Right hindlimb (tissue), 1 donor: ENCODE results near the gene GPR83.
"Not testable (repeated sequence)": the region's sequence is repeated elsewhere in the genome, so short reads cannot be mapped to it uniquely, and the experiment has no call there.

Experiments used
- DNase-seq: peaks from one replicate; pipeline ENCODE4 v3.0.0-alpha.2; 2018

The GPR83 gene

DNA sequence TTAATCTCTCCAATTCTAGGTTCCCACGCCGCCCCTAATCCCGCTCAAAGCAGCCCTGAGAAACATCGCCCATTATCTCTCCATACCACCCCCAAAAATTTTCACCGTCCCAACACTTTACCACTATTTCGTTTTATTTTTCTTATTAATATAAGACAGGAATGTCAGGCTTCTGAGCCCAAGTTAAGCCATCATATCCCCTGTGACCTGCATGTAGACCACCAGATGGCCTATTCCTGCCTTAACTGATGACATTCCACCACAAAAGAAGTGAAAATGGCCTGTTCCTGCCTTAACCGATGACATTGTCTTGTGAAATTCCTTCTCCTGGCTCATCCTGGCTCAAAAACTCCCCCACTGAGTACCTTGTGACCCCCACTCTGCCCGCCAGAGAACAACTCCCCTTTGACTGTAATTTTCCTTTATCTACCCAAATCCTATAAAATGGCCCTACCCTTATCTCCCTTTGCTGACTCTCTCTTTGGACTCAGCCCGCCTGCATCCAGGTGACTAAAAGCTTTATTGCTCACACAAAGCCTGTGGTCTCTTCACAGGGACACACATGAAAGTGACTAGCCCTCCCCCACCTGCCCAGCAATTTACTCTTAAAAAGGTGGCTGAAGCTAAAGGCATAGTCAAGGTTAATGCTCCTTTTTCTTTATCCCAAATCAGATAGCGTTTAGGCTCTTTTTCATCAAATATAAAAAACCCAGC lies 50.2 kb downstream of the GPR83 start:
- DNase-seq, result not testable (repeated sequence)

DNA sequence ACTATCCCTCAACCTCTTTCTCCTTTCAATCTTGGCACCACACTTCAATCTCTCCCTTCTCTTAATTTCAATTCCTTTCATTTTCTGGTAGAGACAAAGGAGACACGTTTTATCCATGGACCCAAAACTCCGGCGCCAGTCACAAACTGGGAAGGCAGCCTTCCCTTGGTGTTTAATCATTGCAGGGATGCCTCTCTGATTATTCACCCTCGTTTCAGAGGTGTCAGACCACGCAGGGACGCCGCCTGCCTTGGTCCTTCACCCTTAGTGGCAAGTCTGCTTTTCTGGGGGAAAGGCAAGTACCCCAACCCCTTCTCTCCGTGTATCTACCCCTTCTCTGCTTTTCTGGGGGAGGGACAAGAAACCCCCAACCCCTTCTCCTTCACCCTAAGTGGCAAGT lies 54.9 kb downstream of the GPR83 start:
- DNase-seq, result not testable (repeated sequence)

DNA sequence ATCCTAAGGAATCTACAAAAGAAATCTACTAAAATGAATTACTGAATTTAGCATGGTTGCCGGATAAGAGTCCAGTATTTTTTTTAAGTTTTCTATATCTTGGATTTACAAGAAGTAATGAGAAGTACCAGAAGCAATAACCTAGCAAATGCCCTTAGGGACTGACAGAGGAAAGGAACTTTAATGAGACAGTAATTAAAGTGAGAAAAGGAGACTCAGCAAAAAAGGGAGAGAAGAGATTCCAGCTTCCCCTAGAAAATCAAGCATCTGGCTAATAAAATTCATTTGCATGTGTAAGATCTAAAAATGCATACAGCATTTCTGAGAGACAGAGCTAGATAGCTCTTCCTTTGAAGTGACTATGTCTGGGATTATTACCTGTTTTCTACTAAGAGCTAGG lies 57.7 kb downstream of the GPR83 start:
- no peak for DNase-seq

DNA sequence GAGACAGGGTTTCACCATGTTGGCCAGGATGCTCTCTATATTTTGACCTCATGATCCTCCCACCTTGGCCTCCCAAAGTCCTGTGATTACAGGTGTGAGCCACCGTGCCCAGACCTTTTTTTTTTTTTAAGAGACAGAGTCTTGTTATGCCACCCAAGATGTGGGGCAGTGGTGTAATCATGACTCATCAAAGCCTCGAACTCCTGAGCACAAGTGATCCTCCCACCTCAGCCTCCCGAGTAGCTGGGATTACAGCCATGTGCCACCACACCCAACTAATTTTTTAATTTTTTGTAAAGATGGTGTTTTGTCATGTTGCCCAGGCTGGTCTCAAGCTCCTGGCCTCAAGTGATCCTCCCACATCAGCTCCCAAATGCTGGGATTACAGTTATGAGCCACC lies 59.0 kb downstream of the GPR83 start:
- no peak for DNase-seq

DNA sequence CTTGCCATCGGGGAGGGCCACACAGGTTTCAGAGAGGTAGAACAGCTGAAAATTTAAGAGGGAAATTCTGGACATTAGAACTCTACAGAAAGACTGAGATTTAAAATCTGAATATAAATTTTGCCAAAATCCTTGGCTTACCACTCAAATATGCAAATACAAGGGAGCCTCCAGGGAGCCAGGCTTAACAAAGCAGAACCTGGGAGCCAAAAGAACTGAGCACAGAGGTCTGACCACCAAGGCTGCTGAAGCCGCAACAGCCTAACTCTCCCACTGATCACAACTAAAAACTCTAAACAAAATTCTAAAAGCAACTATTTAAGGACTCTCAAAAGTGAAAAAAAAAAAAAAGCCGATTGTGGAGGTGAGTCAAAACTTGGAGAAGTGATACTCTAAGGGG lies 62.6 kb downstream of the GPR83 start:
- DNase-seq, result peak; percentile 20

DNA sequence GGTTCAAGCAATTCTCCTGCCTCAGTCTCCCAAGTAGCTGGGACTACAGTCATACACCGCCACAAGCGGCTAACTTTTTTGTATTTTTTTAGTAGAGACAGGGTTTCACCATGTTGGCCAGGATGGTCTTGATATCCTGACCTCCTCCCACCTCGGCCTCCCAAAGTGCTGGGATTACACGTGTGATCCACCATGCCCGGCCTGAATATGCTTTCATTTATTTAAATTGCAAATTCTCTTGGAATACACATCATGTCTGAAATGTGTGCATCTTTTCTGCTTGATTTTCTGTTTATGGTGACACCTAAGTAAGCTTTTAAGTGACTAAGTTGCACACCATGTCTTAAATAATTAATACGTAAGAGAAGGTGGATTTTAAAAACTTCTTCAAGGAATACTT lies 65.2 kb downstream of the GPR83 start:
- no peak for DNase-seq

DNA sequence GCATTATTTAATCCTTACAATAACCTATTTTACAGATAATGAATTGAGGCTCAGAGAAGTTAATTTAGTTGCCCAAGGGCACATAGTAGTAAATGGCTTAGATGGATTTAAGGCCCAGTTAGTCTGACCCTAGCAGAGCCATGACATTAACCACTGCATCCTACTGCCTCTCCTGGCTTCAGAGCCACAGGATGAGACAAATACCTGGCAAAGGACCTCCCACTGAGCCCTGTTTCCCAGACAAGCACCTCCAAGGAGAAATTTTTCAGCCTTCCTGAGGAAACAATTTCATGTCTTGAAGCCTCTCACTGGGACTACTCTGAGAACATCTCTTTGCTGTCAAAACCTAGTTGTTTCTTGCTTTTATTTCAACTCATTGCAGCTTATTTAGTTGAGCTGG lies 68.4 kb downstream of the GPR83 start:
- no peak for DNase-seq

DNA sequence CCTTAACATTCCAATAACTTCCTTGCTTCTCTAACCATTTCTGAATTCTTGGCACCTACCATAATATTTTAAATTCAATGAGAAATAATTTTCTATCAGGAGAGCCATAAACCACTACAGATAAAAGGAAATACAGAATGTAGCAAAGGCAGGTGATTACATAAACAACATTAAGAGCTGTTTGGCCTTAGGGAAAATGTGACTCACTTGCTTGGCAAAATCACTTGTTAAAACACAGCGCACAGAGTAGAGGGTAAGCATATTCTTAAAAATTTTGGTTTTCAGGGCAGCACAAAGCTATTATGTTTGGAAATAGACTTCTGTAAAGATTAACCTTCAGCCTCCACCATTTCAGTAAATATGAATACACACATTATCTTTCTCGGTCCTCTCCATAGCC lies 70.4 kb downstream of the GPR83 start:
- no peak for DNase-seq

DNA sequence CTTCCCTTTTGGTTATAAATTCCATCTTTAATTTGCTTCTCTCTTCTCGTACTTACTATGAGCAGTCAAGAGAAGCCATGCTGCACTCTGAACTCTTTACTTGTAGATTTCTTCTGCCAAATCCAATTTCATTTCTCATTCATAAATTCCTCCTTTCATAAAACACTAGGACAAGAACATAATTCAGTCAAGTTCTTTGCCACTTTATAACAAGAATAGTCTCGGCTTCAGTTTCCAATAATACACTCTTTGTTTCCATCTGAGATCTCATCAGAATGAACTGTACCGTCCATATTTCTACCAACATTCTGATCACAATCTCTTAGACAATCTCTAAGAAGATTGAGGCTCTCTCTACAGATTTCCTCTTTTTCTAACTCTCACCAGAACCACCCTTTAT lies 71.7 kb downstream of the GPR83 start:
- no peak for DNase-seq

DNA sequence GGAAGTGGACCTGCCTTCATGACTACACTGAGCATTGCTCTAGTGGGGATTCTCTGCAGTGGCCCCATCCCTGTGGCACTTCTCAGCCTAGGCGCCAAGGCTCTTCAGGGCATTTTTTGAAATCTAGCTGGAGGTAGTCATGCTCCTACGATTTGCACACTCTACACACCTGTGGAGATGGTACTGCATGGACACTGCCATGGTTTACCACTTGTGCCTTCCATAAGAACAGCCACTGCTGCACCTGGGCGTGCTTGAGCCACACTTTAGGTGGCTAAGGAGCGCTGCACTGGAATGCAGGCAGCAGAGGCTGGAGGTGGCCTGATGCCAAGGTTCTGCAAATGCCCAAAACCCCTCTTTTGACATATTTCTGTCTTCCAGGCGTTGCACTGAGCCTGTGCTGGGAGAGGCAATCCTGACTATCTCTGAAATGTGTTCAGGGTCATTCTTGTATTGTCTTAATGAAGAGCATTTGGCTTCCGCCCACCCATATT lies 72.6 kb downstream of the GPR83 start:
- DNase-seq, result no peak
